OCI-LY3 (cell line): ENCODE results near the gene DCHS2.

Experiments
- H2AFZ ChIP-seq: fragments of 200-600, 300-600 bp; shearing (Covaris generic); 2 replicates; pipeline ENCODE4 v1.6.0; 2014; ENCODE audit warnings: antibody characterized with exemption, low read depth, low read length
- H3K27ac ChIP-seq: fragments of 200-600, 300-600 bp; sonication (generic); 2 replicates; pipeline ENCODE4 v1.5.1; 2014; ENCODE audit warnings: mild to moderate bottlenecking, low read length, moderate library complexity, mixed read lengths
- H3K27me3 ChIP-seq: fragments of 200-600, 300-600 bp; sonication (generic); 2 replicates; pipeline ENCODE4 v1.6.1; 2014; ENCODE audit warnings: low read depth, low read length, mixed read lengths
- H3K36me3 ChIP-seq: fragments of 200-600, 300-600 bp; sonication (generic); replicated peaks from 2 replicates; pipeline ENCODE3; 2014; ENCODE audit warnings: low read depth, low read length, mixed read lengths
- H3K4me1 ChIP-seq: fragments of 300-600, 200-600 bp; sonication (generic); 2 replicates; pipeline ENCODE4 v1.6.1; 2014; ENCODE audit warnings: low read length, mixed read lengths
- H3K4me2 ChIP-seq: fragments of 200-600, 300-600 bp; sonication (generic); 2 replicates; pipeline ENCODE4 v1.6.1; 2014; ENCODE audit warnings: low read length, mixed read lengths
- H3K4me3 ChIP-seq: fragments of 300-600, 200-600 bp; sonication (generic); 2 replicates; pipeline ENCODE4 v1.5.1; 2014; ENCODE audit warnings: antibody characterized with exemption, mild to moderate bottlenecking, low read length, moderate library complexity
- H3K79me2 ChIP-seq: fragments of 300-600, 200-600 bp; shearing (Covaris generic); 2 replicates; pipeline ENCODE4 v1.6.1; 2014; ENCODE audit warnings: mild to moderate bottlenecking, low read length, mixed read lengths
- H3K9ac ChIP-seq: fragments of 300-600, 200-600 bp; shearing (Covaris generic); 2 replicates; pipeline ENCODE4 v1.6.0; 2014; ENCODE audit warnings: mild to moderate bottlenecking, low read length, moderate library complexity
- H3K9me3 ChIP-seq: fragments of 200-600, 300-600 bp; shearing (Covaris generic); 2 replicates; pipeline ENCODE4 v1.6.1; 2014; ENCODE audit warnings: low read length, mixed read lengths; ENCODE audit not compliant: insufficient read depth
- H4K20me1 ChIP-seq: fragments of 200-600, 300-600 bp; sonication (generic); 2 replicates; pipeline ENCODE4 v1.6.1; 2016; ENCODE audit warnings: low read length, mixed read lengths; ENCODE audit not compliant: insufficient read depth
- EZH2phosphoT487 ChIP-seq: fragments of 200-600 bp; shearing (Covaris generic); IDR thresholded peaks from 2 replicates; pipeline ENCODE4 v1.6.1; 2018; ENCODE audit warnings: antibody characterized with exemption, mixed run types, low read depth
- TF ChIP-seq, protein P1 (sequence below): fragments of 200-600, 300-600 bp; sonication (generic); IDR thresholded peaks from 2 replicates; pipeline ENCODE4 v1.5.1; 2014; ENCODE audit warnings: antibody characterized with exemption, low read length, low read depth

The DCHS2 gene

DNA sequence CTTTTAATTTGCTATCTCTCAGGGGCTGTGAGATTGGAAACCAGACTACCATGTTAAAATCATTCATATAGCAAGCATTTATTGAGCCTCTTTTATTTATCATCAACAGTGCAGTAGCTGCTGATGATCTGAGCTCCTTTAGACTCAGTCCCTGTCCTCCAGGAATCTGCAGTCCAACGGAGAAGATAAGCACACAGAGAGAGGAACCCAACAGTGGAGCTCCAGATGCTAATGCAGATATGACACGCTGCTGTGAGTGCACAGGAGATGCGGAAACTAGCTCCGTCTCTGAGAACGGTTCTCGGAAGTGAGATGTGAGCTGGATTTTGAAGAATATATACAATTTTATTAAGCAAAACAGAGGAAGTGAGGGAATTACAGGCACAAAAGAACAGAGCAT, 35.4 kb downstream of the DCHS2 start:
- H3K4me2 ChIP-seq = no peak overlapping the region
- H3K36me3 ChIP-seq = no peaks in the 10 kb centered on the region
- H3K4me1 ChIP-seq = no peaks in the 10 kb centered on the region
- H3K4me3 ChIP-seq = no peak overlapping the region
- H3K27me3 ChIP-seq = peaks cover 45% of the 10 kb centered on the region
- no peak overlapping the region for H3K27ac ChIP-seq
- no peaks in the 10 kb centered on the region for H4K20me1 ChIP-seq
- no peaks in the 10 kb centered on the region for H3K9me3 ChIP-seq
- no peaks in the 10 kb centered on the region for H3K79me2 ChIP-seq
- H2AFZ ChIP-seq = no peak overlapping the region
- H3K9ac ChIP-seq = no peak overlapping the region
- TF ChIP-seq EZH2phosphoT487 = no peak

- TF ChIP-seq, protein P1, sequence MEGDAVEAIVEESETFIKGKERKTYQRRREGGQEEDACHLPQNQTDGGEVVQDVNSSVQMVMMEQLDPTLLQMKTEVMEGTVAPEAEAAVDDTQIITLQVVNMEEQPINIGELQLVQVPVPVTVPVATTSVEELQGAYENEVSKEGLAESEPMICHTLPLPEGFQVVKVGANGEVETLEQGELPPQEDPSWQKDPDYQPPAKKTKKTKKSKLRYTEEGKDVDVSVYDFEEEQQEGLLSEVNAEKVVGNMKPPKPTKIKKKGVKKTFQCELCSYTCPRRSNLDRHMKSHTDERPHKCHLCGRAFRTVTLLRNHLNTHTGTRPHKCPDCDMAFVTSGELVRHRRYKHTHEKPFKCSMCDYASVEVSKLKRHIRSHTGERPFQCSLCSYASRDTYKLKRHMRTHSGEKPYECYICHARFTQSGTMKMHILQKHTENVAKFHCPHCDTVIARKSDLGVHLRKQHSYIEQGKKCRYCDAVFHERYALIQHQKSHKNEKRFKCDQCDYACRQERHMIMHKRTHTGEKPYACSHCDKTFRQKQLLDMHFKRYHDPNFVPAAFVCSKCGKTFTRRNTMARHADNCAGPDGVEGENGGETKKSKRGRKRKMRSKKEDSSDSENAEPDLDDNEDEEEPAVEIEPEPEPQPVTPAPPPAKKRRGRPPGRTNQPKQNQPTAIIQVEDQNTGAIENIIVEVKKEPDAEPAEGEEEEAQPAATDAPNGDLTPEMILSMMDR = no peak
- TF ChIP-seq EZH2phosphoT487 = no peak
- Histone ChIP-seq H4K20me1 (no peaks in the 10 kb centered on the region), H3K4me3 (no peak overlapping the region), H3K27ac (no peak overlapping the region), H3K4me1 (no peaks in the 10 kb centered on the region), H3K79me2 (no peaks in the 10 kb centered on the region), H3K9ac (no peak overlapping the region), H3K9me3 (no peaks in the 10 kb centered on the region), H2AFZ (no peak overlapping the region), H3K27me3 (peaks cover 43% of the 10 kb centered on the region), H3K36me3 (no peaks in the 10 kb centered on the region), H3K4me2 (no peak overlapping the region)
These were observed 36.5 kb downstream of the DCHS2 start for GRCh38 chr4:154455111-154455510.

DNA sequence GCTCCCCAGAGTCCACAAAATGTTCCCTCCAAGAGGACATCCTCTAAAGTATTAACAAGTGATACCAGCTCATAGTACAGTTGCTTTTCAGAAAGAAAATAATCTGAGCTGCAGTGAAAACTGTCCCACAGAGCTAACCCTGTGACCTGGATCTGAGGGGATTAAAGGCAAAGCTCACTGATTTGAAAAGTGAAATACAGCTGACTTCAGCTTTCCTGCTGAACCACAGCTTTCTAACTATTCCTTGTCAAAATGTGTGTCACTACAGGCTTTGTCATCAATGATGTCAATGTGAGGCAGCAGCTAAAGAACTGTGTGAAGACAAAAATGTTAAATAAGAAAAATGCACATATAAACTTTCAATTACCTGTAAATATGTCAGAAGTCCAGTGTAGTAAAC, 36.9 kb downstream of the DCHS2 start:
- TF ChIP-seq EZH2phosphoT487 = no peak
- TF ChIP-seq, protein P1 = no peak
- Histone ChIP-seq H3K9me3 (no peaks in the 10 kb centered on the region), H3K36me3 (no peaks in the 10 kb centered on the region), H4K20me1 (no peaks in the 10 kb centered on the region), H3K79me2 (no peaks in the 10 kb centered on the region), H3K9ac (no peak overlapping the region), H3K4me1 (no peaks in the 10 kb centered on the region), H2AFZ (no peak overlapping the region), H3K4me3 (no peak overlapping the region), H3K4me2 (no peak overlapping the region), H3K27ac (no peak overlapping the region), H3K27me3 (peaks cover 43% of the 10 kb centered on the region)

DNA sequence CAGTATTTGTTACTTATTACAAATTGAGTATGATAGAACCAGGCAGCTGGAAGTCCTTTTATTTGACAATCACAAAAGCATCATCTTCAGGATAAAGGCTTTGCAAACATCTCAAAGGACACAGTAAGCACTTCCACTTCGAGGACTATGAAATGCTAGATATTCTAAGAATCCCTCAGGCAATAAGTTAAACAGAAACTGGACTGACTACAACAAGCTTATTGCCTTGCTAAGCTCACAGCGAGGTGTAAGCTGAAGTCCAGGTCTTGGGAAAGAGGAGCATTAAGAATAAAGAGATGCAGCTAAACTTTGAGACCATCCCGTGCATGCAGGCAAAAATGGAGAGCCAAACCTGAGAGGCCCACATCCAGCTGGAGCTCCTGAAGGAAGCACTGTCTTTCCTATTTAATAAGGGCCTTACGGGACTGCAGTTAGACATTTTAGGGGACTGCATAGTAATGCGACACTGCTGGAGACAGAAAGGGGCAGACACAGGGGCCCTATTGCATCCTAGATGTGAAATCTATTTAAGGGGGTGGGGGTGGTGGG, 38.7 kb downstream of the DCHS2 start:
- Histone ChIP-seq H4K20me1 (no peaks in the 10 kb centered on the region), H3K4me3 (no peak overlapping the region), H3K36me3 (no peaks in the 10 kb centered on the region), H3K9me3 (no peaks in the 10 kb centered on the region), H3K9ac (no peak overlapping the region), H3K27me3 (peaks cover 39% of the 10 kb centered on the region), H3K79me2 (no peaks in the 10 kb centered on the region), H2AFZ (no peak overlapping the region), H3K27ac (no peak overlapping the region), H3K4me1 (no peaks in the 10 kb centered on the region), H3K4me2 (no peak overlapping the region)
- no peak for TF ChIP-seq EZH2phosphoT487
- TF ChIP-seq, protein P1 = no peak

DNA sequence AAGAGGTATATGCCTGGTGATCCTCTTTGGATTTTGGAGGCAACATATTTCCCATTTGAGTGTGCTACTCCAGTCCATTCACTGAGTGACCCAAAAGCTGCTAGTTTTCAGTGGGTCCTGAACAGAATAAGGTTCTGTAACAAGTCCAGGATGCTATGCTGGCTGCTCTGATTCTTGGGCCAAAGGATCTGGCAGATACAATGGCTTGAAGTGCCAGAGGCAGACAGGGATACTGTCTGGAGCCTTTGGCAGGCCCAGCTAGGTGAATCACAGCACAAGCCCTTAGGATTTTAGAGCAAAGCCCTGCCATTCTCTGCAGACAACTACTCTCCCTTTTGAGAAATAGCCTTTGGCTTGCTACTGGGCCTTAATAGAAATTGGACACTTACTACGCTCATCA, 40.6 kb downstream of the DCHS2 start:
- H3K4me2 ChIP-seq = no peak overlapping the region
- H3K36me3 ChIP-seq = no peaks in the 10 kb centered on the region
- no peak overlapping the region for H2AFZ ChIP-seq
- H3K79me2 ChIP-seq = no peaks in the 10 kb centered on the region
- no peaks in the 10 kb centered on the region for H3K4me1 ChIP-seq
- H3K9ac ChIP-seq = no peak overlapping the region
- H4K20me1 ChIP-seq = no peaks in the 10 kb centered on the region
- no peak overlapping the region for H3K4me3 ChIP-seq
- TF ChIP-seq, protein P1 = no peak
- no peak for TF ChIP-seq EZH2phosphoT487
- H3K27ac ChIP-seq = no peak overlapping the region
- H3K9me3 ChIP-seq = no peaks in the 10 kb centered on the region
- H3K27me3 ChIP-seq = peaks cover 26% of the 10 kb centered on the region; the same call in 1 of the 2 replicates
